BJ (cell line): Measurements from ENCODE around the gene MMD. TPM values are rescaled to one million over a fixed set of nuclear protein-coding genes. Genes with fewer than 3 reads are reported as not detected.
"Not testable (repeated sequence)": the region's sequence is repeated elsewhere in the genome, so short reads cannot be mapped to it uniquely, and the experiment has no call there.

Experiments used
- CTCF ChIA-PET: fragments of 350-600 bp; formaldehyde crosslinking; extraction: SDS; loops from one replicate; lab custom pipeline; 2021; ENCODE audit warnings: antibody characterized with exemption, inconsistent platforms; lab: Yijun Ruan, JAX
- POLR2A ChIA-PET: fragments of 300-600 bp; sonication (Branson Sonifier 250); formaldehyde crosslinking; extraction: SDS; loops from one replicate; lab custom pipeline; 2021; ENCODE audit warnings: antibody characterized with exemption; lab: Charles Lee
- DNase-seq: peaks from one replicate; pipeline ENCODE4 v3.0.0-alpha.2; 2011; ENCODE audit warnings: low read depth
- H3K27me3 ChIP-seq: 2 replicates; pipeline ENCODE4 v1.6.0; 2011; ENCODE audit warnings: low read length; ENCODE audit not compliant: control insufficient read depth, insufficient read depth
- H3K36me3 ChIP-seq: 2 replicates; pipeline ENCODE4 v1.5.1; 2011; ENCODE audit warnings: low read length; ENCODE audit not compliant: control insufficient read depth, insufficient read depth
- H3K4me3 ChIP-seq: 2 replicates; pipeline ENCODE4 v1.5.1; 2011; ENCODE audit warnings: low read depth, mild to moderate bottlenecking, control low read depth, low read length
- CTCF ChIP-seq: IDR thresholded peaks from 2 replicates; pipeline ENCODE4 v1.5.1; 2011; ENCODE audit warnings: low read depth, mild to moderate bottlenecking, control low read depth, inconsistent platforms, low read length, moderate library complexity; ENCODE audit not compliant: insufficient read depth
- polyA plus RNA-seq: library from polyadenylated mRNA; depleted of rRNA; stranded (reverse); fragments of >200 nt; gene quantifications from 2 replicates; pipeline ENCODE4 v1.2.3, GENCODE V29; 2011

MMD gene
- polyA plus RNA-seq, 1 experiment = 4.5 TPM

GRCh38 chr17:55391244-55391757 is 30.3 kb downstream of the MMD start:
- Histone ChIP-seq H3K4me3 (no peak overlapping the region), H3K27me3 (no peaks in the 10 kb centered on the region), H3K36me3 (no peaks in the 10 kb centered on the region)
- no peak for DNase-seq
- ChIA-PET CTCF (interaction anchor here (1.3 kb wide), 1 partner anchor 211 kb away, joined by 4 read pairs; no protein-coding TSS in a partner anchor), POLR2A (no interaction called here)
- TF ChIP-seq CTCF = no peak

GRCh38 chr17:55390364-55390977 is 31.2 kb downstream of the MMD start:
- CTCF ChIA-PET = interaction anchor here (0.9 to 1.3 kb wide), 3 partner anchors 9 to 212 kb away, joined by 3 to 5 read pairs (median 4); no protein-coding TSS in a partner anchor
- H3K27me3 ChIP-seq = no peaks in the 10 kb centered on the region
- no peaks in the 10 kb centered on the region for H3K36me3 ChIP-seq
- no peak overlapping the region for H3K4me3 ChIP-seq
- no peak for TF ChIP-seq CTCF
- POLR2A ChIA-PET = interaction anchor here (0.6 kb wide), 1 partner anchor 16 kb away, joined by 6 read pairs; no protein-coding TSS in a partner anchor
- no peak for DNase-seq

GRCh38 chr17:55389715-55390114 is 31.9 kb downstream of the MMD start:
- DNase-seq, H3K27me3 ChIP-seq, H3K36me3 ChIP-seq, POLR2A ChIA-PET, H3K4me3 ChIP-seq: not testable (repeated sequence)
- CTCF ChIA-PET = interaction anchor here (0.5 to 1.3 kb wide), 5 partner anchors 8 to 212 kb away, joined by 3 to 5 read pairs (median 4); no protein-coding TSS in a partner anchor

- CTCF ChIA-PET = interaction anchor here (1.1 to 1.5 kb wide), 2 partner anchors 32 to 125 kb away, joined by 4 read pairs; no protein-coding TSS in a partner anchor
- Histone ChIP-seq H3K4me3 (no peak overlapping the region), H3K27me3 (no peaks in the 10 kb centered on the region), H3K36me3 (no peaks in the 10 kb centered on the region)
- POLR2A ChIA-PET = interaction anchor here (0.6 kb wide), 1 partner anchor 29 kb away, joined by 3 read pairs; no protein-coding TSS in a partner anchor
- no peak for TF ChIP-seq CTCF
- no peak for DNase-seq
Observed at GRCh38 chr17:55388842-55389241, 32.8 kb downstream of the MMD start.

- no peaks in the 10 kb centered on the region; the same call in 1 of the 2 replicates for H3K27me3 ChIP-seq
- POLR2A ChIA-PET = no interaction called here
- no peak overlapping the region for H3K4me3 ChIP-seq
- TF ChIP-seq CTCF = no peak
- no peak for DNase-seq
- CTCF ChIA-PET = no interaction called here
- H3K36me3 ChIP-seq = no peaks in the 10 kb centered on the region
Observed at GRCh38 chr17:55386796-55387332, 34.8 kb downstream of the MMD start.
